Astrocyte (in vitro differentiated cells and primary cell): ENCODE measurements around the gene SGCG.

Experiments
- EZH2 ChIP-seq: IDR thresholded peaks from 2 replicates; pipeline ENCODE4 v1.6.1; 2012; ENCODE audit warnings: mild to moderate bottlenecking, low read length, inconsistent platforms; ENCODE audit not compliant: insufficient read depth
- TF ChIP-seq, protein P1 (sequence below): IDR thresholded peaks from 2 replicates; pipeline ENCODE4 v1.5.1; 2011; ENCODE audit warnings: low read depth, mild to moderate bottlenecking, inconsistent platforms, low read length, moderate library complexity; ENCODE audit not compliant: insufficient read depth

DNA sequence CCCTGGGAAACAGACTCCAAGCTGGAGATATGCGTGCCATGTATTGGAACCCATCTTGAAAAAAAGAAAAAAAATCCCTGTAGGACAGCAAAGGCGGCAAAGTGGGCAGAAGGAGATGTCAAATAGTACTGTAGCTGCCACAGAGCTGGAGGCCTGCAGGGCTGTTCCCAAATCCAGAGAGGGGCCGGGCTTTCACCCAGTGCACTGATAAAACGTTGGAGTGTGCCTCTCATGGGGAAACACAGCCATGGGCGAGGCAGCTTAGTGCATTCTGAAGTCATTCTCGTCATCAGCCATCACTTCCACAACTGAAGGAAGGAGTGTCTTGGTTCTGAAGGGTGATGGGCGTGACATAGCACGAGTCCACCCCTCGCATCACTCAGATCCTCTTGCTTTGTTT lies 4.8 kb downstream of the SGCG start:
- TF ChIP-seq, protein P1, sequence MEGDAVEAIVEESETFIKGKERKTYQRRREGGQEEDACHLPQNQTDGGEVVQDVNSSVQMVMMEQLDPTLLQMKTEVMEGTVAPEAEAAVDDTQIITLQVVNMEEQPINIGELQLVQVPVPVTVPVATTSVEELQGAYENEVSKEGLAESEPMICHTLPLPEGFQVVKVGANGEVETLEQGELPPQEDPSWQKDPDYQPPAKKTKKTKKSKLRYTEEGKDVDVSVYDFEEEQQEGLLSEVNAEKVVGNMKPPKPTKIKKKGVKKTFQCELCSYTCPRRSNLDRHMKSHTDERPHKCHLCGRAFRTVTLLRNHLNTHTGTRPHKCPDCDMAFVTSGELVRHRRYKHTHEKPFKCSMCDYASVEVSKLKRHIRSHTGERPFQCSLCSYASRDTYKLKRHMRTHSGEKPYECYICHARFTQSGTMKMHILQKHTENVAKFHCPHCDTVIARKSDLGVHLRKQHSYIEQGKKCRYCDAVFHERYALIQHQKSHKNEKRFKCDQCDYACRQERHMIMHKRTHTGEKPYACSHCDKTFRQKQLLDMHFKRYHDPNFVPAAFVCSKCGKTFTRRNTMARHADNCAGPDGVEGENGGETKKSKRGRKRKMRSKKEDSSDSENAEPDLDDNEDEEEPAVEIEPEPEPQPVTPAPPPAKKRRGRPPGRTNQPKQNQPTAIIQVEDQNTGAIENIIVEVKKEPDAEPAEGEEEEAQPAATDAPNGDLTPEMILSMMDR: no peak
- no peak for TF ChIP-seq EZH2
